Measurements from ENCODE around the gene HDAC1.

The HDAC1 gene

GRCh38 chr1:32380057-32380456 is 88.2 kb downstream of the HDAC1 start:
- Histone ChIP-seq H3K4me3 (ENCODE audit: control insufficient read depth in 1 of 7, extremely low read depth in 1 of 7, insufficient read depth in 4 of 7, low read depth in 2 of 7, low read length in 6 of 7) (no peak overlapping the region), H3K27ac (ENCODE audit: insufficient read depth in 1 of 2, low read depth in 1 of 2, low read length in 2 of 2, poor library complexity in 1 of 2, severe bottlenecking in 2 of 2) (no peak overlapping the region), H3K4me1 (ENCODE audit: control extremely low read depth in 1 of 4, control insufficient read depth in 4 of 4, insufficient read depth in 4 of 4, low read length in 3 of 4) (no peaks in the 10 kb centered on the region), H3K27me3 (replicated peaks in 2 of 5; ENCODE audit: control insufficient read depth in 4 of 5, insufficient read depth in 5 of 5, low read length in 4 of 5) (no peaks in the 10 kb centered on the region), H3K36me3 (ENCODE audit: control insufficient read depth in 4 of 4, insufficient read depth in 4 of 4, low read length in 3 of 4) (peaks cover 18 to 91% (median 71%) of the 10 kb centered on the region in 4 experiments), H3K9me3 (ENCODE audit: control extremely low read depth in 1 of 5, control insufficient read depth in 4 of 5, insufficient read depth in 2 of 5, low read depth in 1 of 5, low read length in 4 of 5) (no peaks in the 10 kb centered on the region)
- no peak for DNase-seq
- CTCF ChIA-PET, result interaction anchor here (1.1 to 1.7 kb wide), 2 partner anchors 17 to 43 kb away, joined by 3 to 4 read pairs; no protein-coding TSS in a partner anchor
- 96% methylated on average over 9 of the region's 9 CpGs for WGBS (ENCODE audit: insufficient coverage)
- POLR2A ChIA-PET, result no interaction called here
